Hepatocyte (in vitro differentiated cells): ENCODE measurements around the gene ATG16L1.

Experiments used
- CTCF ChIP-seq: fragments of 200-600 bp; sonication (generic); IDR thresholded peaks from 2 replicates; pipeline ENCODE4 v1.5.1; 2016; ENCODE audit warnings: antibody characterized with exemption, mild to moderate bottlenecking; ENCODE audit not compliant: poor library complexity
- EZH2phosphoT487 ChIP-seq: fragments of 200-600 bp; sonication (generic); IDR thresholded peaks from one replicate; pipeline ENCODE4 v1.6.1; 2018; ENCODE audit warnings: antibody characterized with exemption, mild to moderate bottlenecking, low read depth, moderate library complexity; ENCODE audit not compliant: unreplicated experiment, severe bottlenecking

- TF ChIP-seq EZH2phosphoT487 = no peak
- TF ChIP-seq CTCF = no peak
These were observed 47.1 kb upstream of the ATG16L1 start for GRCh38 chr2:233204286-233204936.
